ENCODE data around the gene GFAP.

- TF ChIP-seq CTCF (IDR thresholded peaks at IDR 0.05) = no peak
- no peak for TF ChIP-seq POLR2A (IDR thresholded peaks at IDR 0.05)
Measured at GRCh38 chr17:44934745-44935105, 19.4 kb upstream of the GFAP start.
